Thymus (tissue), 11 donors: ENCODE results near the gene ATR. TPM values are rescaled to one million over a fixed set of nuclear protein-coding genes. Genes with fewer than 3 reads are reported as not detected.
"Not testable (repeated sequence)": the region's sequence is repeated elsewhere in the genome, so short reads cannot be mapped to it uniquely, and the experiment has no call there.

Source experiments
- DNase-seq, 9 donors: peaks; one replicate each; pipeline ENCODE4 v3.0.0-alpha.2; 2013; ENCODE audit warnings: low spot score in 9 of 9, low read depth in 6 of 9, missing footprints in 1 of 9
- H3K27ac ChIP-seq, 2 donors: one replicate each; pipeline ENCODE4 v1.5.1; 2013; ENCODE audit warnings: control low read depth in 1 of 2, low read depth in 1 of 2, low read length in 1 of 2, mild to moderate bottlenecking in 1 of 2, moderate library complexity in 1 of 2
- H3K27me3 ChIP-seq, 2 donors: one replicate each; pipeline ENCODE4 v1.5.1; 2013; ENCODE audit warnings: low read length in 1 of 2; ENCODE audit not compliant: control insufficient read depth in 2 of 2, insufficient read depth in 1 of 2
- H3K36me3 ChIP-seq, 2 donors: one replicate each; pipeline ENCODE4 v1.5.1; 2013; ENCODE audit warnings: low read length in 1 of 2, mild to moderate bottlenecking in 1 of 2, moderate library complexity in 1 of 2; ENCODE audit not compliant: control insufficient read depth in 2 of 2, insufficient read depth in 2 of 2
- H3K4me1 ChIP-seq, 2 donors: one replicate each; pipeline ENCODE4 v1.5.1; 2013; ENCODE audit warnings: low read length in 2 of 2; ENCODE audit not compliant: control insufficient read depth in 2 of 2, insufficient read depth in 2 of 2
- H3K4me3 ChIP-seq, 2 donors: one replicate each; pipeline ENCODE4 v1.5.1; 2013; ENCODE audit warnings: low read length in 2 of 2, control low read depth in 1 of 2, mild to moderate bottlenecking in 1 of 2
- H3K9me3 ChIP-seq, 2 donors: one replicate each; pipeline ENCODE4 v1.5.1; 2013; ENCODE audit warnings: low read length in 1 of 2, mild to moderate bottlenecking in 1 of 2; ENCODE audit not compliant: control insufficient read depth in 2 of 2, insufficient read depth in 1 of 2
- WGBS: extraction: QIAGEN DNeasy Blood & Tissue Kit; methylation state at CpG from one replicate; pipeline ENCODE4 v1.1.7; 2013; 5-methylcytosine and 5-hydroxymethylcytosine counted together
- polyA plus RNA-seq: library from polyadenylated mRNA; stranded (reverse); fragments of 200-250 nt; gene quantifications from one replicate; pipeline ENCODE4 v1.2.3, GENCODE V29; 2013
- total RNA-seq: library from RNA; stranded (reverse); fragments of 120-200 nt; gene quantifications from one replicate; pipeline ENCODE4 v1.2.4, GENCODE V29; 2013
- donor health status: healthy.

The ATR gene
- total and polyA plus RNA-seq, 2 donors: 23.9 to 50.8 TPM

DNA sequence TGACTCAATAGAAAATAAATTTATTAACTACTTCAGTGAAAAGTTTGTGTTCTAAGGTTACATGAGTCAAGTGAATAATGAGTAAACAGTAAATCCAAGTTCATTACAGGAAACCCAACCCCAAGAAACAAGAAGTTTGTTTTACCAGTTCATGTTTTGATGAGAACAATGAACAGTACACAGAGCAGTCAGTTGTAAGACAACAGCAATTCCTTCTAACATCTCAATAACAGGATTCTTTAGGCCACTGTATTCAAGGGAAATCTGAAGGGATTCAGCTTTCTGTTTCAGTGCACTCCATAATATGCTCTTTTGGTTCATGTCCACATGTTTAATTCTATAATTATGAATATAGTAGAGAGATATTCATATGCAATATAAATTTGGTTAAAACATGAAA lies 18.4 kb downstream of the ATR start:
- H3K9me3 ChIP-seq: no peaks in the 10 kb centered on the region
- no peak for DNase-seq
- H3K4me3 ChIP-seq: no peak overlapping the region
- H3K27ac ChIP-seq: no peak overlapping the region
- peaks cover 8 to 46% of the 10 kb centered on the region in 2 donors for H3K36me3 ChIP-seq
- no peaks in the 10 kb centered on the region for H3K4me1 ChIP-seq
- H3K27me3 ChIP-seq: no peaks in the 10 kb centered on the region

DNA sequence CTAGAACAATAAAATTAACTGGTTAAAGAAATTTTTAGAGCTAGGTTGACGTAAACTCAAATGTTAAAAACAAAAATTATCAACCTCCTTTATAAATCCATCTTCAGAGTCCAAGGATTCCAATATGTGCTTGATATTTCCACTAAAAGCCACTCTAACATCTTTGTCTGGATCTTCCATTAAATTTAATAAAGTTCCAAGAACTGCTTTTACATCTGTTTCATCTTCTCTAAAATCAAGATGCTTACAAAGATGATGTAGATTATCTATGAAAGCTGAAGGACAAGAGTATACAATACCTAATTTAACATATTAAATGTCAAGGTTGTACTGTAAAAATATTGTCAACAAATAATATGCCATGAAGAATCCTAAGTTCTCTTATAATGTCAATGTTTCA lies 24.8 kb downstream of the ATR start:
- H3K4me3 ChIP-seq: no peak overlapping the region
- 99% methylated on average over 1 of the region's 1 CpG for whole genome bisulfite sequencing
- no peak overlapping the region for H3K27ac ChIP-seq
- DNase-seq: no peak
- no peaks in the 10 kb centered on the region for H3K9me3 ChIP-seq
- no peaks in the 10 kb centered on the region for H3K27me3 ChIP-seq
- peaks cover 20 to 58% of the 10 kb centered on the region in 2 donors for H3K36me3 ChIP-seq
- H3K4me1 ChIP-seq: no peaks in the 10 kb centered on the region

DNA sequence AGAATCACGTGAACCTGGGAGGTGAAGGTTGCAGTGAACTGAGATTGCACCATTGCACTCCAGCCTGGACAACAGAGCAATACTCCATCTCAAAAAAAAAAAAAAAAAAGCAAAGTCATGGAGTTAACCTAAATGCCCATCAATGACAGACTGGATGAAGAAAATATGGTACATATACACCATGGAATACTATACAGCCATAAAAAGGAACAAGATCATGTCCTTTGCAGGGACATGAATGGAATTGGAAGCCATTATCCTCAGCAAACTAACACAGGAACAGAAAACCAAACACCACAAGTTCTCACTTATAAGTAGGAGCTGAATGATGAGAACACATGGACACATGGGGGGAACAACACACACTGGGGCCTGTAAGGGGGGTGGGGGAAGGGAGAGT lies 26.0 kb downstream of the ATR start:
- not testable (repeated sequence) for DNase-seq, H3K4me1 ChIP-seq, H3K27ac ChIP-seq, H3K9me3 ChIP-seq, H3K4me3 ChIP-seq, H3K27me3 ChIP-seq
- peaks cover 17 to 59% of the 10 kb centered on the region in 2 donors for H3K36me3 ChIP-seq
- 100% methylated on average over 1 of the region's 1 CpG for WGBS

DNA sequence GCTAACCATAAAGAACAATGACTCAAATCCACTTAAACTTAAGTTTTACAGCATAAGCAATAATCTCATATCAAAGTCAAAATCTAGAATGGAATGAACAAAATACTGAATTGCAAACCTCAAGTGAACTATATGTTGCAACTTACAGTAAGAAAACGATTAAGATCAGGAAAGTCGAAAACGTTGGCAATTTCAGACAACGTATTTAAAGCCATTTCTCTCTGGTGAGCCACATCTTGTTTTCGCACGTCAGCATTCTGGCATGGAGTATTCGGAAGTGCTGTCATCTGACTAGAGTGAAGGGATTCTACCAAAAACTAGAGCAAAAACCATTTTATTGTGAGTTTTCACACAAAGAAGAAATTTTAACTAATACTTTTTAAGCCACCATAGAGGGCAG lies 28.5 kb downstream of the ATR start:
- Histone ChIP-seq H3K4me3 (no peak overlapping the region), H3K36me3 (peaks cover 17 to 50% of the 10 kb centered on the region in 2 donors), H3K27ac (no peak overlapping the region), H3K27me3 (no peaks in the 10 kb centered on the region), H3K9me3 (no peaks in the 10 kb centered on the region), H3K4me1 (no peaks in the 10 kb centered on the region)
- 98% methylated on average over 7 of the region's 7 CpGs for WGBS
- DNase-seq: no peak

DNA sequence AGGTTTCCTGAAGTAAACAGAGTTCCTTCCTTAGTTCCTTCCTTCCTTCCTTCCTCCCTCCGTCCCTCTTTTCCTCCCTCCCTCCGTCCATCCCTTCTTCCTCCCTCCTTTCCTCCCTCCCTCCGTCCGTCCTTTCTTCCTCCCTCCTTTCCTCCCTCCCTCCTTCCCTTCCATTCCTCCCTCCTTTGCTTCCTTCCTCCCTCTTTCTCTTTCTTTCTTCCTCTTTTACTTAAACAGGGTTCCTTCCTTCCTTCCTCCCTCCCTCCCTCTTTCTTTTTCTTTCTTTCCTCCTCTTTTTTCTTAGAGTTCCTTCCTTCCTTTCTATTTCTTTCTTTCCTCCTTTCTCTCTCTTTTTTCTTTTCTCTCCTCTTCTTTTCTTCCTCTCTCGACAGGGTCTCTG lies 35.2 kb downstream of the ATR start:
- Histone ChIP-seq H3K9me3 (no peaks in the 10 kb centered on the region), H3K4me3 (no peak overlapping the region), H3K27me3 (no peaks in the 10 kb centered on the region), H3K27ac (no peak overlapping the region), H3K36me3 (peaks cover 0 to 18% of the 10 kb centered on the region in 2 donors), H3K4me1 (no peaks in the 10 kb centered on the region)
- WGBS: 99% methylated on average over 5 of the region's 5 CpGs
- no peak for DNase-seq

DNA sequence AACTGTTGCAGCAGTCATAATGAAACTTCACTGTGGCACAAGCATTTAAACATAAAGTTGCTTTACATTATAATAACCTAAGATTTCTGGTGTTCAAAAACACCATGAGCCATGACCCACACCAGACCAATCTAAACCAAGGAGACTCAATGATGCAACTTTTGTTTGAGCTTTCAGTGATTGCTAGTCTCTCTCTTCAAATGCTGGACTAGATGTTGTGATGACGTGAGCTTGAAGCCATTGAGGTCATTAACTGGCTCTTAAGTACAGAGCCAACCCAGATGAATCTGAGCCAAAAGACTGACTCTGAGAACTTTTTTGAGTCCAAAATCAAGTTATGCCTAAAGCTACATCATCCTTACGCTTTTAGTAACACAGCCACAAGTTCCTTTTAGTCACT lies 36.5 kb downstream of the ATR start:
- Histone ChIP-seq H3K27ac (no peak overlapping the region), H3K36me3 (peaks cover 0 to 13% of the 10 kb centered on the region in 2 donors), H3K4me1 (no peaks in the 10 kb centered on the region), H3K4me3 (no peak overlapping the region), H3K27me3 (no peaks in the 10 kb centered on the region), H3K9me3 (no peaks in the 10 kb centered on the region)
- 96% methylated on average over 2 of the region's 2 CpGs for WGBS
- DNase-seq: no peak

DNA sequence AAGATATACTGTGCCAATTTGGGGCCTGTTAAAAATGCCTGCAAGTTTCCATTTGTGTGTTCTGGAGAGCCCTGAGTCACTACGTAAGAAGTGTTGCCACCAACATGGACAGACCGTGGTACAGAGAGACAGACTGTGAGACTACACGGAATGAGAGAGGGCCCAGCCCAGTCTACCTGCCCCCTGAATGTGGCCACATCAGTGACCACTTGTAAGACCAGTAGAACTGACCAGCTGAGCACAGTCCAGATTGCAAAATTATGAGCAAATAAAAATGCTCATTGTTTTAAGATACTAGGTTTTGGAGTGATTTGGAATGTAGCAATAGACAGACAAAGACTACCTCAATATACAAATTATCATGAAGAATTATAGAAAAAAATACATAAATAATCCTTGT lies 42.0 kb downstream of the ATR start:
- H3K27ac ChIP-seq: no peak overlapping the region
- H3K36me3 ChIP-seq: peaks cover 8 to 37% of the 10 kb centered on the region in 2 donors
- DNase-seq: no peak
- H3K4me1 ChIP-seq: no peaks in the 10 kb centered on the region
- 98% methylated on average over 3 of the region's 3 CpGs for WGBS
- H3K4me3 ChIP-seq: no peak overlapping the region
- no peaks in the 10 kb centered on the region for H3K27me3 ChIP-seq
- no peaks in the 10 kb centered on the region for H3K9me3 ChIP-seq

DNA sequence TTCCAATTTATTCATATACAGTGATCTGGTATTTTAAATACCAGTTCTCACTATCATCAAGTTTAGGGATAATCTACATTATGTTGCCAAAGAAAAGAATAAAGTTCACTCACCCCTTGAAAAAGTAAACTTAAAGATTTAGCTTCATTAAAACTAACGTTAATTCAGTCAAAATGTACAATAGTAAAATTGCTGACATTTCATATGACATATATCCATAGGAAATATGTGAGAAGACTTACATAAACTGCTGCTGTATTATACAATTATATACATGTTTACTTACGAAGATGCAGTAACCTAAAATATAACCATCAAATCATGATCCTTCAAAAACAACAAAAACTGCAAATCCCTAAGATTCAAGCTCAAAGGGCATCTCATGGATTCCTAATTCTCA lies 44.0 kb downstream of the ATR start:
- WGBS: over 99% methylated on average over 2 of the region's 2 CpGs
- Histone ChIP-seq H3K36me3 (peaks cover 8 to 34% of the 10 kb centered on the region in 2 donors), H3K9me3 (no peaks in the 10 kb centered on the region)

DNA sequence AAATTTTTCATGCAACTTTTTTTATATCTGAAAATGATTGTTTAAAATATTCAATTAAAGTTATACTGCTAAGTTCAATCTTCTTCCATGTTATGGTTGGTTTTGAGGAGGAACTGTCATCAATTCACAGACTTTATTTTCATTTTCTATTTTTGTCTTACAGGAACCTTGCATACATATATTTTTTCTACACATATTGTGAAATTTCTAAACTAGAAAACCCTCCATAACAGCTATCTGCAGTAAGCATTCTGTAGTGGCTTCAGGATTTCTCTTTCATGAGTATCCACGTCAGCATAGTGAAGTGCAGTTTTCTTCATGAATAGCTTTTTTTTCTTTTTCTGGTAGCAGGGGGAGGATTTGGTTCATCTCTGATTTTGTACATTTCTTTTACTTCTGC lies 48.2 kb downstream of the ATR start:
- no peak overlapping the region for H3K4me3 ChIP-seq
- DNase-seq: no peak
- H3K36me3 ChIP-seq: peaks cover 3 to 25% of the 10 kb centered on the region in 2 donors
- no peaks in the 10 kb centered on the region for H3K4me1 ChIP-seq
- H3K9me3 ChIP-seq: no peaks in the 10 kb centered on the region
- H3K27ac ChIP-seq: no peak overlapping the region
- no peaks in the 10 kb centered on the region for H3K27me3 ChIP-seq
- 95% methylated on average over 1 of the region's 1 CpG for WGBS

More for the DNA sequence above, 44.0 kb downstream of the ATR start:
- Histone ChIP-seq H3K27ac (no peak overlapping the region), H3K4me3 (no peak overlapping the region), H3K4me1 (no peaks in the 10 kb centered on the region), H3K27me3 (no peaks in the 10 kb centered on the region)
- DNase-seq: no peak
